ENCODE measurements around the gene AOX1. TPM values are rescaled to one million over a fixed set of nuclear protein-coding genes. Genes with fewer than 3 reads are reported as not detected.

The AOX1 gene
- total RNA-seq, 1 experiment from 2014 or later = 3.0 TPM

DNA sequence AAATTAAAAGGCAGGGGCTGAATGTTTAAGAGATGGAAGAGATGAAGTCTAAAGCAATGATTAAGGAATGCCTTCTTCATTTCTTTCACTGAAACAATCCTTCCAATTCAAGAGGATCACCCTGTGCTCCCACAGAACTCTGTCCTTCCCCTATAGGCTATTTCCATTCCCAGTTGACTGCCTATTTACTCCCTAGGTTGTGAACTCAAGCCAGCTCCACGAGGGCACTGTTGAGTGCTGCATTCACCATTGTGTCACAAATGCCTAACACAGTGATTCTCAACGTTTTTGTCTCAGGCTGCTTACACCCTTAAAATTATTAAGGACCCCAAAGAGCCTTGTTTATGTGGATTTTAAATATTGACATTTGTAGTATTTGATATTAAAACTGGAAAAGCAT, 112.4 kb downstream of the AOX1 start:
- H3K4me1 ChIP-seq (ENCODE audit: control insufficient read depth, insufficient read depth, low read length) = no peaks in the 10 kb centered on the region
- H3K27ac ChIP-seq (ENCODE audit: low read length) = no peak overlapping the region
- ATAC-seq (no peak), DNase-seq (ENCODE audit: low read depth, low spot score) (no peak)
- POLR2A ChIA-PET = no interaction called here
- H3K27me3 ChIP-seq (ENCODE audit: control insufficient read depth, insufficient read depth, low read length) = no peaks in the 10 kb centered on the region
- no TSS peak for BruUV-seq (replicated peaks)
- no peaks in the 10 kb centered on the region for H3K9me3 ChIP-seq (ENCODE audit: control insufficient read depth, insufficient read depth, low read depth, low read length)
- intact Hi-C loops (cut with micrococcal nuclease; ENCODE audit: unreplicated experiment) (no loop called here), in situ Hi-C loops (cut with HindIII; ENCODE audit: low pct_unique_long_range_greater_than_20kb, low sequenced_read_pairs) (no loop called here)
- TF ChIP-seq POLR2AphosphoS5 (IDR thresholded peaks at IDR 0.05; ENCODE audit: low read depth, low read length) (no peak), SIN3A (IDR thresholded peaks at IDR 0.05; ENCODE audit: borderline replicate concordance, insufficient read depth, low read depth, low read length) (no peak), TCF7L2 (IDR thresholded peaks at IDR 0.05; ENCODE audit: low read depth, low read length) (no peak)
- TF ChIP-seq, protein P1, sequence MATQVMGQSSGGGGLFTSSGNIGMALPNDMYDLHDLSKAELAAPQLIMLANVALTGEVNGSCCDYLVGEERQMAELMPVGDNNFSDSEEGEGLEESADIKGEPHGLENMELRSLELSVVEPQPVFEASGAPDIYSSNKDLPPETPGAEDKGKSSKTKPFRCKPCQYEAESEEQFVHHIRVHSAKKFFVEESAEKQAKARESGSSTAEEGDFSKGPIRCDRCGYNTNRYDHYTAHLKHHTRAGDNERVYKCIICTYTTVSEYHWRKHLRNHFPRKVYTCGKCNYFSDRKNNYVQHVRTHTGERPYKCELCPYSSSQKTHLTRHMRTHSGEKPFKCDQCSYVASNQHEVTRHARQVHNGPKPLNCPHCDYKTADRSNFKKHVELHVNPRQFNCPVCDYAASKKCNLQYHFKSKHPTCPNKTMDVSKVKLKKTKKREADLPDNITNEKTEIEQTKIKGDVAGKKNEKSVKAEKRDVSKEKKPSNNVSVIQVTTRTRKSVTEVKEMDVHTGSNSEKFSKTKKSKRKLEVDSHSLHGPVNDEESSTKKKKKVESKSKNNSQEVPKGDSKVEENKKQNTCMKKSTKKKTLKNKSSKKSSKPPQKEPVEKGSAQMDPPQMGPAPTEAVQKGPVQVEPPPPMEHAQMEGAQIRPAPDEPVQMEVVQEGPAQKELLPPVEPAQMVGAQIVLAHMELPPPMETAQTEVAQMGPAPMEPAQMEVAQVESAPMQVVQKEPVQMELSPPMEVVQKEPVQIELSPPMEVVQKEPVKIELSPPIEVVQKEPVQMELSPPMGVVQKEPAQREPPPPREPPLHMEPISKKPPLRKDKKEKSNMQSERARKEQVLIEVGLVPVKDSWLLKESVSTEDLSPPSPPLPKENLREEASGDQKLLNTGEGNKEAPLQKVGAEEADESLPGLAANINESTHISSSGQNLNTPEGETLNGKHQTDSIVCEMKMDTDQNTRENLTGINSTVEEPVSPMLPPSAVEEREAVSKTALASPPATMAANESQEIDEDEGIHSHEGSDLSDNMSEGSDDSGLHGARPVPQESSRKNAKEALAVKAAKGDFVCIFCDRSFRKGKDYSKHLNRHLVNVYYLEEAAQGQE (IDR thresholded peaks at IDR 0.05; ENCODE audit: insufficient read depth in 1 of 2, low read depth in 2 of 2, low read length in 1 of 2) = no peak
- TF ChIP-seq, protein P2, sequence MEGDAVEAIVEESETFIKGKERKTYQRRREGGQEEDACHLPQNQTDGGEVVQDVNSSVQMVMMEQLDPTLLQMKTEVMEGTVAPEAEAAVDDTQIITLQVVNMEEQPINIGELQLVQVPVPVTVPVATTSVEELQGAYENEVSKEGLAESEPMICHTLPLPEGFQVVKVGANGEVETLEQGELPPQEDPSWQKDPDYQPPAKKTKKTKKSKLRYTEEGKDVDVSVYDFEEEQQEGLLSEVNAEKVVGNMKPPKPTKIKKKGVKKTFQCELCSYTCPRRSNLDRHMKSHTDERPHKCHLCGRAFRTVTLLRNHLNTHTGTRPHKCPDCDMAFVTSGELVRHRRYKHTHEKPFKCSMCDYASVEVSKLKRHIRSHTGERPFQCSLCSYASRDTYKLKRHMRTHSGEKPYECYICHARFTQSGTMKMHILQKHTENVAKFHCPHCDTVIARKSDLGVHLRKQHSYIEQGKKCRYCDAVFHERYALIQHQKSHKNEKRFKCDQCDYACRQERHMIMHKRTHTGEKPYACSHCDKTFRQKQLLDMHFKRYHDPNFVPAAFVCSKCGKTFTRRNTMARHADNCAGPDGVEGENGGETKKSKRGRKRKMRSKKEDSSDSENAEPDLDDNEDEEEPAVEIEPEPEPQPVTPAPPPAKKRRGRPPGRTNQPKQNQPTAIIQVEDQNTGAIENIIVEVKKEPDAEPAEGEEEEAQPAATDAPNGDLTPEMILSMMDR (IDR thresholded peaks at IDR 0.05) = no peak
- no peaks in the 10 kb centered on the region for H3K36me3 ChIP-seq (ENCODE audit: control insufficient read depth, insufficient read depth, low read length)
- CTCF ChIA-PET = no interaction called here
- no peak overlapping the region for H3K4me3 ChIP-seq (ENCODE audit: low read depth in 2 of 2, low read length in 2 of 2)

DNA sequence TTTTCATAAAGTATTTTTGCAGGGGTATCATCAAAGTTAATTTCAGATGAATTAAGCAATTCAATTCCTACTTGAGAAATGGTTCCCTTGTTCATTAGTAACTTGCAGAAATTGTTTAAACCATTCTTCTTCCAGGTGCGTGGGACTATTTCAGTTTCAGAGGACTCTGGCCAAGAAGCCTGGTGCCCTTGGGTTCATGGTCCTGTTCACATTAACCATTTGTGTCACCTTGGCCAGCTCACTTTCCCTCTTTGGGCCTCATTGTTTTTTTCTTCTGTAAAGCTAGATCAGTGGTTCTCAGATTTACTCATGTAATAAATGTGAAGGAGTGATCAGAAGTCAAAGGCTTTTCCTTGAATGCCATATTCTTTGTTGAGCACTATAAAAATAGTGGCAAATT, 113.5 kb downstream of the AOX1 start:
- TF ChIP-seq SIN3A (IDR thresholded peaks at IDR 0.05; ENCODE audit: borderline replicate concordance, insufficient read depth, low read depth, low read length) = no peak
- TF ChIP-seq, protein P2 (IDR thresholded peaks at IDR 0.05) = no peak
- no peak for TF ChIP-seq TCF7L2 (IDR thresholded peaks at IDR 0.05; ENCODE audit: low read depth, low read length)
- no peak for TF ChIP-seq POLR2AphosphoS5 (IDR thresholded peaks at IDR 0.05; ENCODE audit: low read depth, low read length)
- TF ChIP-seq, protein P1 (IDR thresholded peaks at IDR 0.05; ENCODE audit: insufficient read depth in 1 of 2, low read depth in 2 of 2, low read length in 1 of 2) = no peak
- DNase-seq (ENCODE audit: low read depth, low spot score) = no peak
- H3K9me3 ChIP-seq (ENCODE audit: control insufficient read depth, insufficient read depth, low read depth, low read length) = no peaks in the 10 kb centered on the region
- H3K4me3 ChIP-seq (ENCODE audit: low read depth in 2 of 2, low read length in 2 of 2) = no peak overlapping the region
- no TSS peak for BruUV-seq (replicated peaks)
- in situ Hi-C loops (cut with HindIII; ENCODE audit: low pct_unique_long_range_greater_than_20kb, low sequenced_read_pairs) (no loop called here), intact Hi-C loops (cut with micrococcal nuclease; ENCODE audit: unreplicated experiment) (no loop called here)
- no peaks in the 10 kb centered on the region for H3K4me1 ChIP-seq (ENCODE audit: control insufficient read depth, insufficient read depth, low read length)
- ChIA-PET POLR2A (interaction anchor here (0.6 to 1.0 kb wide), 2 partner anchors 275 to 294 kb away, joined by 4 to 5 read pairs; no protein-coding TSS in a partner anchor), CTCF (interaction anchor here (0.5 to 1.0 kb wide), 2 partner anchors 81 to 375 kb away, joined by 3 to 4 read pairs; no protein-coding TSS in a partner anchor)
- no peaks in the 10 kb centered on the region for H3K27me3 ChIP-seq (ENCODE audit: control insufficient read depth, insufficient read depth, low read length)
- no peak for ATAC-seq
- no peaks in the 10 kb centered on the region for H3K36me3 ChIP-seq (ENCODE audit: control insufficient read depth, insufficient read depth, low read length)
- no peak overlapping the region for H3K27ac ChIP-seq (ENCODE audit: low read length)

All from Panc1 (cell line).